Astrocyte (in vitro differentiated cells and primary cell): ENCODE data around the gene DRG2. TPM values are rescaled to one million over a fixed set of nuclear protein-coding genes. Genes with fewer than 3 reads are reported as not detected.

Experiments
- DNase-seq: peaks from one replicate; pipeline ENCODE4 v3.0.0-alpha.2; 2010; ENCODE audit warnings: low read depth
- FAIRE-seq: peaks from 2 replicates; lab custom pipeline; 2011; peaks lifted over from hg19 to GRCh38; lab: Jason Lieb, UNC
- H2AFZ ChIP-seq: 2 replicates; pipeline ENCODE4 v1.6.0; 2012; ENCODE audit warnings: low read depth, low read length, inconsistent platforms
- H3K27ac ChIP-seq: 2 replicates; pipeline ENCODE4 v1.5.1; 2011; ENCODE audit warnings: low read depth, low read length, inconsistent platforms
- H3K27me3 ChIP-seq: 2 replicates; pipeline ENCODE4 v1.6.0; 2011; ENCODE audit warnings: low read length, inconsistent platforms; ENCODE audit not compliant: insufficient read depth
- H3K36me3 ChIP-seq: 2 replicates; pipeline ENCODE4 v1.5.1; 2011; ENCODE audit warnings: low read length, inconsistent platforms; ENCODE audit not compliant: insufficient read depth
- H3K4me1 ChIP-seq: 2 replicates; pipeline ENCODE4 v1.5.1; 2011; ENCODE audit warnings: low read length, inconsistent platforms; ENCODE audit not compliant: insufficient read depth
- H3K4me2 ChIP-seq: 2 replicates; pipeline ENCODE4 v1.6.0; 2012; ENCODE audit warnings: low read length, inconsistent platforms
- H3K4me3 ChIP-seq: 2 replicates; pipeline ENCODE4 v1.5.1; 2011; ENCODE audit warnings: low read depth, mild to moderate bottlenecking, low read length, inconsistent platforms; ENCODE audit not compliant: insufficient read depth
- H3K79me2 ChIP-seq: 2 replicates; pipeline ENCODE4 v1.6.0; 2012; ENCODE audit warnings: mild to moderate bottlenecking, low read length, inconsistent platforms; ENCODE audit not compliant: insufficient read depth
- H3K9ac ChIP-seq: 2 replicates; pipeline ENCODE4 v1.6.0; 2012; ENCODE audit warnings: mild to moderate bottlenecking, low read length, inconsistent platforms
- H3K9me3 ChIP-seq: 2 replicates; pipeline ENCODE4 v1.5.1; 2012; ENCODE audit warnings: low read depth, mild to moderate bottlenecking, low read length, inconsistent platforms; ENCODE audit not compliant: insufficient read depth
- H4K20me1 ChIP-seq: 2 replicates; pipeline ENCODE4 v1.6.0; 2012; ENCODE audit warnings: low read length, inconsistent platforms; ENCODE audit not compliant: insufficient read depth
- H3K27ac Mint-ChIP-seq: one replicate; pipeline ENCODE4 v1.8.0; 2021; ENCODE audit warnings: mild to moderate bottlenecking, mixed read lengths; ENCODE audit not compliant: unreplicated experiment
- H3K27me3 Mint-ChIP-seq: one replicate; pipeline ENCODE4 v1.8.0; 2021; ENCODE audit warnings: low read depth, mixed read lengths; ENCODE audit not compliant: unreplicated experiment
- H3K36me3 Mint-ChIP-seq: one replicate; pipeline ENCODE4 v1.8.0; 2021; ENCODE audit warnings: low read depth, mixed read lengths; ENCODE audit not compliant: unreplicated experiment
- H3K4me1 Mint-ChIP-seq: one replicate; pipeline ENCODE4 v1.8.0; 2021; ENCODE audit warnings: low read depth, mixed read lengths; ENCODE audit not compliant: unreplicated experiment
- H3K4me3 Mint-ChIP-seq: one replicate; pipeline ENCODE4 v1.8.0; 2021; ENCODE audit warnings: mild to moderate bottlenecking, moderate library complexity, mixed read lengths; ENCODE audit not compliant: unreplicated experiment
- H3K9me3 Mint-ChIP-seq: one replicate; pipeline ENCODE4 v1.8.0; 2021; ENCODE audit warnings: mild to moderate bottlenecking, mixed read lengths; ENCODE audit not compliant: unreplicated experiment
- EZH2 ChIP-seq: IDR thresholded peaks from 2 replicates; pipeline ENCODE4 v1.6.1; 2012; ENCODE audit warnings: mild to moderate bottlenecking, low read length, inconsistent platforms; ENCODE audit not compliant: insufficient read depth
- total RNA-seq: library from RNA; stranded (reverse); gene quantifications from 2 replicates; pipeline ENCODE4 v1.2.1, GENCODE V29; 2021
- TF ChIP-seq, protein P1 (sequence below): IDR thresholded peaks from 2 replicates; pipeline ENCODE4 v1.5.1; 2011; ENCODE audit warnings: low read depth, mild to moderate bottlenecking, inconsistent platforms, low read length, moderate library complexity; ENCODE audit not compliant: insufficient read depth

The DRG2 gene
- total RNA-seq, 1 donor from 2014 or later: 35.0 TPM

- TF ChIP-seq, protein P1, sequence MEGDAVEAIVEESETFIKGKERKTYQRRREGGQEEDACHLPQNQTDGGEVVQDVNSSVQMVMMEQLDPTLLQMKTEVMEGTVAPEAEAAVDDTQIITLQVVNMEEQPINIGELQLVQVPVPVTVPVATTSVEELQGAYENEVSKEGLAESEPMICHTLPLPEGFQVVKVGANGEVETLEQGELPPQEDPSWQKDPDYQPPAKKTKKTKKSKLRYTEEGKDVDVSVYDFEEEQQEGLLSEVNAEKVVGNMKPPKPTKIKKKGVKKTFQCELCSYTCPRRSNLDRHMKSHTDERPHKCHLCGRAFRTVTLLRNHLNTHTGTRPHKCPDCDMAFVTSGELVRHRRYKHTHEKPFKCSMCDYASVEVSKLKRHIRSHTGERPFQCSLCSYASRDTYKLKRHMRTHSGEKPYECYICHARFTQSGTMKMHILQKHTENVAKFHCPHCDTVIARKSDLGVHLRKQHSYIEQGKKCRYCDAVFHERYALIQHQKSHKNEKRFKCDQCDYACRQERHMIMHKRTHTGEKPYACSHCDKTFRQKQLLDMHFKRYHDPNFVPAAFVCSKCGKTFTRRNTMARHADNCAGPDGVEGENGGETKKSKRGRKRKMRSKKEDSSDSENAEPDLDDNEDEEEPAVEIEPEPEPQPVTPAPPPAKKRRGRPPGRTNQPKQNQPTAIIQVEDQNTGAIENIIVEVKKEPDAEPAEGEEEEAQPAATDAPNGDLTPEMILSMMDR: no peak
- FAIRE-seq (no peak), DNase-seq (no peak)
- Mint-ChIP-seq H3K27ac (no peak overlapping the region), H3K4me3 (no peak overlapping the region), H3K27me3 (no peaks in the 10 kb centered on the region), H3K9me3 (no peaks in the 10 kb centered on the region), H3K36me3 (peaks cover 3% of the 10 kb centered on the region), H3K4me1 (no peaks in the 10 kb centered on the region)
- Histone ChIP-seq H3K4me2 (no peak overlapping the region), H3K4me3 (no peak overlapping the region), H3K4me1 (no peaks in the 10 kb centered on the region), H4K20me1 (no peaks in the 10 kb centered on the region), H3K27me3 (no peaks in the 10 kb centered on the region), H3K9ac (no peak overlapping the region), H3K27ac (no peak overlapping the region), H3K36me3 (no peaks in the 10 kb centered on the region), H3K79me2 (no peaks in the 10 kb centered on the region), H3K9me3 (no peaks in the 10 kb centered on the region), H2AFZ (no peak overlapping the region)
Measured at GRCh38 chr17:18107061-18107790, 19.5 kb downstream of the DRG2 start.

- no peaks in the 10 kb centered on the region for H3K36me3 ChIP-seq
- DNase-seq (no peak), FAIRE-seq (no peak)
- H2AFZ ChIP-seq: no peak overlapping the region
- no peaks in the 10 kb centered on the region for H3K9me3 Mint-ChIP-seq
- H3K36me3 Mint-ChIP-seq: peaks cover 3% of the 10 kb centered on the region
- H3K27me3 ChIP-seq: no peaks in the 10 kb centered on the region
- no peak overlapping the region for H3K4me2 ChIP-seq
- no peaks in the 10 kb centered on the region for H3K9me3 ChIP-seq
- H3K79me2 ChIP-seq: no peaks in the 10 kb centered on the region
- no peak overlapping the region for H3K4me3 ChIP-seq
- TF ChIP-seq, protein P1: no peak
- H3K4me3 Mint-ChIP-seq: no peak overlapping the region
- no peaks in the 10 kb centered on the region for H3K4me1 ChIP-seq
- H3K27me3 Mint-ChIP-seq: no peaks in the 10 kb centered on the region
- no peak overlapping the region for H3K27ac Mint-ChIP-seq
- no peaks in the 10 kb centered on the region for H4K20me1 ChIP-seq
- no peak overlapping the region for H3K27ac ChIP-seq
- no peaks in the 10 kb centered on the region for H3K4me1 Mint-ChIP-seq
- H3K9ac ChIP-seq: no peak overlapping the region
Measured at GRCh38 chr17:18107971-18108370, 20.2 kb downstream of the DRG2 start.

GRCh38 chr17:18108401-18109312, 20.9 kb downstream of the DRG2 start, which contains the start of gene MYO15A:
Gene MYO15A (plus strand): TSS chr17:18108756. CDS start chr17:18118801, 10,045 bp downstream.
- Mint-ChIP-seq H3K4me1 (no peaks in the 10 kb centered on the region), H3K27me3 (no peaks in the 10 kb centered on the region), H3K4me3 (no peak within 1 kb of the TSS), H3K27ac (no peak within 1 kb of the TSS), H3K9me3 (no peaks in the 10 kb centered on the region), H3K36me3 (peaks cover 3% of the 10 kb centered on the region)
- Histone ChIP-seq H2AFZ (no peak within 1 kb of the TSS), H3K4me1 (no peaks in the 10 kb centered on the region), H3K4me2 (no peak within 1 kb of the TSS), H3K9ac (no peak within 1 kb of the TSS), H3K9me3 (no peaks in the 10 kb centered on the region), H3K79me2 (no peaks in the 10 kb centered on the region), H3K36me3 (no peaks in the 10 kb centered on the region), H3K4me3 (no peak within 1 kb of the TSS), H3K27me3 (no peaks in the 10 kb centered on the region), H3K27ac (no peak within 1 kb of the TSS), H4K20me1 (no peaks in the 10 kb centered on the region)
- FAIRE-seq (no peak), DNase-seq (no peak)
- TF ChIP-seq EZH2: no peak
- TF ChIP-seq, protein P1: no peak
